ENCODE data around the gene SLC25A43. TPM values are rescaled to one million over a fixed set of nuclear protein-coding genes. Genes with fewer than 3 reads are reported as not detected.
"Not testable (repeated sequence)": the region's sequence is repeated elsewhere in the genome, so short reads cannot be mapped to it uniquely, and the experiment has no call there.

The SLC25A43 gene
- total RNA-seq, 2 donors from 2014 or later, result 19.1 to 26.8 TPM

DNA sequence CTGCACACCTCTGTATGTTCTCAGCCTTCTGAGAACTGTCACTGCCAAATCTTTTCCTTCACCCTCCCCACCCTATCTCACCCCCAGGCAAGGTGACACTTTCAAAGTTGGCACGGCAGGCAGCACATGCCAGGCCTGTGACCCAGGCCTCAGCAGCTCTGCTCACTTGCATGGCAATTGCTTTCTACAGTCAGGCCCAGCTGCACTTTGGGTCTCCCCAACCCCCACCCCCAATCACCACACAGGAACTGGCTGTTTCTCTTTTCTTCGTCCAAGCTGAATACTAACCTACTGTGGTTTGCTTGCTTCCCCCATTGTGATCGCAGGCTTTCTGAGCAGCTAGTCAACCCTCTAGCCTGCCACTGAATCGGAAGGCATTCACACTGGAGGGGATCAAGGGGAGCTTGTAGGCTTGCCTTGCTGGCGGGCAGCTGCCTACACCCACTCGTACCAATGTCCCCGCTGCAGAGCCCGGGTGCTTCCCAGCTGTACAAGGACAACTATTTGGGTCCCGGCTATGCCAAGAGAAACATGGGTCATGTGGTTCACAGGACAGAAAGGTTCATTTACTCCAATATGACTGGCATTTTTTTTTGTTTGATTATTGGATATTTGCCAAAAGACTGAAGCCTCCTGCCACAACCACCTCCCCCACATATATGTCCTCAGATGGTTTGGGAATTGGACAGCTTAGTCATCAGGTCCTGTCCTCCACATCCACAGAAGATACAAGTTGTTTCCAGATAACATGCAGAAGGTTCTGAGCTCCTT lies 28.1 kb downstream of the SLC25A43 start:
- no peak overlapping the region for H3K9ac ChIP-seq (ENCODE audit: low read depth in 2 of 2, low read length in 2 of 2)
- TF ChIP-seq, protein P1, sequence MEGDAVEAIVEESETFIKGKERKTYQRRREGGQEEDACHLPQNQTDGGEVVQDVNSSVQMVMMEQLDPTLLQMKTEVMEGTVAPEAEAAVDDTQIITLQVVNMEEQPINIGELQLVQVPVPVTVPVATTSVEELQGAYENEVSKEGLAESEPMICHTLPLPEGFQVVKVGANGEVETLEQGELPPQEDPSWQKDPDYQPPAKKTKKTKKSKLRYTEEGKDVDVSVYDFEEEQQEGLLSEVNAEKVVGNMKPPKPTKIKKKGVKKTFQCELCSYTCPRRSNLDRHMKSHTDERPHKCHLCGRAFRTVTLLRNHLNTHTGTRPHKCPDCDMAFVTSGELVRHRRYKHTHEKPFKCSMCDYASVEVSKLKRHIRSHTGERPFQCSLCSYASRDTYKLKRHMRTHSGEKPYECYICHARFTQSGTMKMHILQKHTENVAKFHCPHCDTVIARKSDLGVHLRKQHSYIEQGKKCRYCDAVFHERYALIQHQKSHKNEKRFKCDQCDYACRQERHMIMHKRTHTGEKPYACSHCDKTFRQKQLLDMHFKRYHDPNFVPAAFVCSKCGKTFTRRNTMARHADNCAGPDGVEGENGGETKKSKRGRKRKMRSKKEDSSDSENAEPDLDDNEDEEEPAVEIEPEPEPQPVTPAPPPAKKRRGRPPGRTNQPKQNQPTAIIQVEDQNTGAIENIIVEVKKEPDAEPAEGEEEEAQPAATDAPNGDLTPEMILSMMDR (IDR thresholded peaks at IDR 0.05), result no peak
- intact Hi-C loops (cut with DNase I), result no loop called here
- H3K9me3 ChIP-seq, result no peaks in the 10 kb centered on the region
- no peaks in the 10 kb centered on the region for H3K36me3 ChIP-seq
- no peak overlapping the region for H3K4me3 ChIP-seq
- DNase-seq, result no peak
- H3K4me1 ChIP-seq, result no peaks in the 10 kb centered on the region
- H3K27ac ChIP-seq, result no peak overlapping the region
- H3K27me3 ChIP-seq, result no peaks in the 10 kb centered on the region

GRCh38 chrX:119427795-119428185 lies 28.7 kb downstream of the SLC25A43 start:
- Histone ChIP-seq H3K9me3 (no peaks in the 10 kb centered on the region), H3K4me1 (no peaks in the 10 kb centered on the region), H3K9ac (ENCODE audit: low read depth in 2 of 2, low read length in 2 of 2) (no peak overlapping the region), H3K27ac (no peak overlapping the region), H3K27me3 (no peaks in the 10 kb centered on the region), H3K4me3 (no peak overlapping the region), H3K36me3 (no peaks in the 10 kb centered on the region)
- no peak for DNase-seq
- TF ChIP-seq, protein P1 (IDR thresholded peaks at IDR 0.05), result no peak
- intact Hi-C loops (cut with DNase I), result no loop called here

DNA sequence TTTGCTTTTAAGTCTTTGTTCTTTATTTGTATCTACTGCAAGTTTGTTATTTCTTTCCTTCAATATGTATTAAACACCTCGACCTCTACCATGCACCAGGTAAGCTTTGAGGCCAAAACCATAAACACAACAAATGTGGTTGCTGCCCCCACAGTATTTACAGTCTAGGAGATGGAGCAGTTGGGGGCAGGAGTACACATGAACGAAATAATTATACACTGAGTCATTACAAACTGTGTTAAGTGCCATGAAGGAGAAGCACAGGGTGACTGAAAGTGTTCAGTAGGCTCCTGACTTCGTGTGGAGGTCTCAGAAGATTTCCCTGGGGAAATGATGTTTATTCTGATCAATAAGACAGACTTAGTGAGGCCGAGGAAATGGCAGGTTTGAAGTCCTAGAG lies 30.3 kb downstream of the SLC25A43 start:
- no peak overlapping the region for H3K9ac ChIP-seq (ENCODE audit: low read depth in 2 of 2, low read length in 2 of 2)
- no peaks in the 10 kb centered on the region for H3K27me3 ChIP-seq
- no peak overlapping the region for H3K27ac ChIP-seq
- H3K4me1 ChIP-seq, result no peaks in the 10 kb centered on the region
- no peak overlapping the region for H3K4me3 ChIP-seq
- TF ChIP-seq, protein P1 (IDR thresholded peaks at IDR 0.05), result no peak
- no peak for DNase-seq
- no peaks in the 10 kb centered on the region for H3K36me3 ChIP-seq
- intact Hi-C loops (cut with DNase I), result no loop called here
- no peaks in the 10 kb centered on the region for H3K9me3 ChIP-seq

- H3K27ac ChIP-seq; H3K4me1 ChIP-seq; H3K9me3 ChIP-seq; DNase-seq; H3K9ac ChIP-seq (ENCODE audit: low read depth in 2 of 2, low read length in 2 of 2); H3K36me3 ChIP-seq; H3K27me3 ChIP-seq; intact Hi-C loops (cut with DNase I); H3K4me3 ChIP-seq: not testable (repeated sequence)
Observed at GRCh38 chrX:119441295-119441694, 42.2 kb downstream of the SLC25A43 start.

GRCh38 chrX:119442286-119442685 lies 43.1 kb downstream of the SLC25A43 start:
- Histone ChIP-seq H3K4me3 (no peak overlapping the region), H3K9me3 (no peaks in the 10 kb centered on the region)

GRCh38 chrX:119453202-119453601 lies 54.1 kb downstream of the SLC25A43 start:
- no peak overlapping the region for H3K4me3 ChIP-seq
- DNase-seq, result no peak
- no peaks in the 10 kb centered on the region for H3K27me3 ChIP-seq
- H3K27ac ChIP-seq, result no peak overlapping the region
- intact Hi-C loops (cut with DNase I), result no loop called here
- TF ChIP-seq, protein P1 (IDR thresholded peaks at IDR 0.05), result no peak
- no peaks in the 10 kb centered on the region for H3K4me1 ChIP-seq
- no peaks in the 10 kb centered on the region for H3K36me3 ChIP-seq
- H3K9me3 ChIP-seq, result no peaks in the 10 kb centered on the region
- no peak overlapping the region for H3K9ac ChIP-seq (ENCODE audit: low read depth in 2 of 2, low read length in 2 of 2)

More at GRCh38 chrX:119442286-119442685, 43.1 kb downstream of the SLC25A43 start:
- Histone ChIP-seq H3K9ac (ENCODE audit: low read depth in 2 of 2, low read length in 2 of 2) (no peak overlapping the region), H3K27ac (no peak overlapping the region), H3K36me3 (no peaks in the 10 kb centered on the region), H3K4me1 (no peaks in the 10 kb centered on the region), H3K27me3 (no peaks in the 10 kb centered on the region)
- TF ChIP-seq, protein P1 (IDR thresholded peaks at IDR 0.05), result no peak
- intact Hi-C loops (cut with DNase I), result no loop called here
- DNase-seq, result no peak
